ENCODE measurements around the gene DAPK3. TPM values are rescaled to one million over a fixed set of nuclear protein-coding genes. Genes with fewer than 3 reads are reported as not detected.
A peak's percentile ranks its signal among the peaks of the same experiment; 100 is the strongest.
"Not testable (repeated sequence)": the region's sequence is repeated elsewhere in the genome, so short reads cannot be mapped to it uniquely, and the experiment has no call there.

DAPK3 gene
- total RNA-seq, 1 experiment from 2014 or later = 25.7 TPM

DNA sequence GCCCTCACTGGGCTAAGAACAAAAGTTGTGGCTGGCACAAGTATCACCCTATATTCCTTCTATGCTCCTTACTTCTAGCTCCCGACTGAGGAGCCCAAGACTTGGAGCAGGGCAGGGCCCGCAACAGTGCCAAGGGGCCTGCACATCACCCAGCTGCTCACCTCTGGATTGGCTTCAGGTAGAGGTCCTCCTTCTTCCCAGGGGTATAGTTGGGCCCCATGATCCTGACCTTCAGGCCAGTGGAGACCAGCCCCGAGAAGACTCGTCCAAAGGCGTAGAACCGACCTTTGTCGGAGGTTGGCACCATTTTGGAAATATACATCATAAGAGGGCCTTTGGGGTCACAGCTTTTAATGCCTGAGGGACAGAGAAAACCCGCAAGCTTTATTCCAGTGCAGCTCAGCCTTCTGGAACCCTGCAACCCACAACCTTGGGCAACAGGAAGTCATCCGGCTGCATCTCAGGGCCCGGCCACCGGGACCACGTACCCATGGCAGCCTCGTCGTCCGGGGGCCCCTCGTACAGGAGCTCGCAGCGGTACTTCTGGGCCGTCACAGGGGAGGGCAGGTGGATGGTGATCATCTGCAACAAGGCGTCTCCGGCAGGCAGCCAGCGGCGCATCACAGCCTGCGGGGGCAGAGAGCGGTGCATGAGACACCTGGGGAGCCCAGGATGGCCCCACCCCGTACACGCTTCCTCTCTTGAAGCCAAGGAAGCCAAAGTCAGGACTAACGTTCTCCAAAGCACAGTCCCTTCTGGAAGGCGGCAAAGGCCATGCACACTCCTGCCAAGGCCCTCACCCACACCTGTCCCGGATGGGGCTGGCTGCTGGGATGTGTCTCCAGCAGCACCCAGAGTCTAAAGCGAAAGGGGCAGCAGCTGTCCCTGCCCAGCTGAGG is 9.7 kb upstream of the DAPK3 start:
- DNase-seq (ENCODE audit: extremely low read depth, low read depth) = no peak

DNA sequence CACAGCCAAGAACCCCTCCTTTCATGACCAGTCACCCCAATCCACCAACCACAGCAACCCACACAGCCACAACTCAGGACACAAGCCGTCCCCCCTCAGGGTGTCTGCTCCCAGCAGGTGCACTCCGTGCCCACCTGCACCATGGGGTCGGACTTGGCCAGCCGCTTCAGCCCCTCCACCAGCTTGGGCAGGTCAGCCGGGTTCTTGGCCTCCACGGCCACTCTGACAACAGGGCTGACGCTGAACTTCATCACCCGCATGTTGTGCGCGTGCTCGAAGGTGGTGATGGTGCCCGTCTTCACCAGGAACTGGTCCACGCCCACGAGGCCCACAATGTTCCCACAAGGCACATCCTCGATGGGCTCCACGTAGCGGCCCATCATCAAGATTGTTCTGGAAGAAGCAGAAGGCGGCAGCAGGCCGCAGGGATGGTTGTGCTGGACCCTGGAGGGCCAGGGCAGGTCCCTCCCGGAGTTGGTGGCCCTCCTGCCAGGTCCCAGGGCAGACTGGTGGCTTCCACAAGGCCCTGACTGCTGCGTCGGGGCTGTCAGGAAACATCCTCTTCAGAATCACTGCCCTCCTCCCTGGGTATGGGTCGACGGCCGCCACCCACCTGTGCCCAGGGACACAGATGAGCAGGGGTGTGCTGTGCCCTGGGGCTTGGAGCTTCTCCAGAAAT is 8.9 kb upstream of the DAPK3 start:
- no peak for DNase-seq (ENCODE audit: extremely low read depth, low read depth)

DNA sequence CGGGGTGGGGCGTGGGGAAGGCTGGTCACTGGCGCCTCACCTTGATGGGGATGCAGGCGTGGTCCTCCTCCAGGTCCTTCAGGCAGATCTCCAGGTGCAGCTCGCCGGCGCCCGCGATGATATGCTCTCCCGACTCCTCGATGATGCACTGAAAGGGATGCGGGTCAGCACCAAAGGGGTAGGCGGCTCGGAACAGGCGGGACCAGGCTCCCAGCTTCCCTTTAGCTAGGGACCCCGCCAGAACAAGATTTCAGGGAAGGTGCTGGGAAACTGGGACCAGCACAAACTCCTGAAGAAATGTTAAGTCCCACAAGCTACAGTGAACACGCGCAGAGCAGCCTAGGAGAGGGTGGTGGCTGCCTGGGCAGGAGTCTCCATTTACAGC is 8.4 kb upstream of the DAPK3 start:
- DNase-seq (ENCODE audit: extremely low read depth, low read depth) = no peak

DNA sequence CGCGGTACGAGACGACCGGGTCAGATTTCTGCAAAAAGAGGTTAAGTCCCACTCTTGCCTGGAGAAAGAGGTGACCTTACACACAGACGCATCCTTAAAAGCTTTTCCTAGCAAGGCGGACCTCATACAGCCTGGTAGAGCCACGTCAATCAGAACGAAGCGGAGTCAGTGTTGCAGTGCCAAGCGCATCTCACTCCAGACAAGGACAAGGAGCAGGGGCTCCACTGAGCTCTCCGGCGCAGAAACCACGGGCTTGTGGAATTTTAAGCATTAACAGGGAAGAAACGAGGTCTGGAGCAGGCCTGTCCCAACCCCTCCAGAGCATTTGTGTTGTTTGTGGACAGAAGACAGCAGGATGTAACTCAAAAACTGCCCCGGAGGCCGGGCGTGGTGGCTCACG is 7.2 kb upstream of the DAPK3 start:
- DNase-seq (ENCODE audit: extremely low read depth, low read depth) = no peak

GRCh38 chr19:3977242-3978143 is 6.6 kb upstream of the DAPK3 start:
- DNase-seq (ENCODE audit: extremely low read depth, low read depth) = no peak

DNA sequence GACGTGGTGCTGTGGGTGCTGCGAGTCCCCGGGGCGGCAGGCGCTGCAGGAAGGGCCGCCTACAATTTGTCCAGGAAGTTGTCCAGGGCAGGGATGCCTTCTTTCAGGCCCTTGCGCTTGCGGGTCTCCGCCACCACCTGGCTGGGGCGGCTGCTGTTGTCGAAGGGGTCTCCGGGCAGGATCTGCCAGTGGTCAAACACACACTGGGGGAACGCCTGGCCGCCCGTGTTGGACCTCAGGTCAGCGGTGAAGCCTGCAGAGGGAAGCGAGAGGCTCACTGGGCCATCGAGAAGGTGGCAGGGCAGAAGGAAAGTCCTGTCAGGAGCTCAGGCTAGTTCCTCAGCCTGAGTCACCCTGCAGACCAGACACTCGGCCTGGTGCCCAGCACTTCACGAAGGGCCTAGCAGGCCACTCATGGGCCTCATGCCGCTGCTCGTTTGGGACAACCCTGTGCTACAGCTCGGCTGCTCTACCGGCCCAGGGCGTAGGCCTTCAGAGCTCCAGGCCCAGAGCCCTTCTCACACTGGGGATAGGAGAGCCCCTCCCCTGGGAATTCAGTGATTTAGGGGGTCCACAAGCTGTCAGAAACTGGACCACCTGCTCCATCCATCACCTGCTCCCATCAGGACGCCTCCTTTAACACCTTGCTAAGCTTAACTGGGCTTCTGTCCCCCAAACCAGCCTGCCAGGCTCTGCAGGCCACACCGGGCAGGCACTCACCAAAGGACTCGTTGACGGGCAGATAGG is 5.8 kb upstream of the DAPK3 start:
- DNase-seq (ENCODE audit: extremely low read depth, low read depth) = no peak

DNA sequence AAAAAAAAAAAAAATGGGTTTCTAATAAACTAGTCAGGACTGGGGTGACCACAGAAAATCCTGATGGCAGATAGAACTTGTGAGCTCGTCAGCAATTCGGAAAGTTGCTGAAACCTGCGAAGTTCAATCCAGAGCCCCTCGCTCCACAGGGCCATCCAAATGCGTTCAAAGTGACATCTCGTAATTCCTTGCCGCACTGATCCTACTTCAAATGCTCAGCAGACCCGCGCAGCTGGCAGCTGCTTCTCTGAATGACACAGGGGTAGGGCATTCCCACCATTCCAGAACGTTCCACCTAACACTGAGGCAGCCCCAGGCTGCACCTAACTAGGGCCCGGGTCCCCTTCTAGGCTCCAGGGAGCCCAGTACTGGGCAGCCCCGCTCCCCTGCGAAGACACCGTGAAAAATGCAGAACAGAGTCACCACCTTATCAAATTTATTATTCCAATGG is 4.8 kb upstream of the DAPK3 start:
- DNase-seq (ENCODE audit: extremely low read depth, low read depth) = no peak

GRCh38 chr19:3975144-3975543 is 4.2 kb upstream of the DAPK3 start:
- DNase-seq (ENCODE audit: extremely low read depth, low read depth) = no peak

GRCh38 chr19:3970313-3970807 is 539 bp downstream of the DAPK3 start:
- no peak for DNase-seq (ENCODE audit: extremely low read depth, low read depth)

DNA sequence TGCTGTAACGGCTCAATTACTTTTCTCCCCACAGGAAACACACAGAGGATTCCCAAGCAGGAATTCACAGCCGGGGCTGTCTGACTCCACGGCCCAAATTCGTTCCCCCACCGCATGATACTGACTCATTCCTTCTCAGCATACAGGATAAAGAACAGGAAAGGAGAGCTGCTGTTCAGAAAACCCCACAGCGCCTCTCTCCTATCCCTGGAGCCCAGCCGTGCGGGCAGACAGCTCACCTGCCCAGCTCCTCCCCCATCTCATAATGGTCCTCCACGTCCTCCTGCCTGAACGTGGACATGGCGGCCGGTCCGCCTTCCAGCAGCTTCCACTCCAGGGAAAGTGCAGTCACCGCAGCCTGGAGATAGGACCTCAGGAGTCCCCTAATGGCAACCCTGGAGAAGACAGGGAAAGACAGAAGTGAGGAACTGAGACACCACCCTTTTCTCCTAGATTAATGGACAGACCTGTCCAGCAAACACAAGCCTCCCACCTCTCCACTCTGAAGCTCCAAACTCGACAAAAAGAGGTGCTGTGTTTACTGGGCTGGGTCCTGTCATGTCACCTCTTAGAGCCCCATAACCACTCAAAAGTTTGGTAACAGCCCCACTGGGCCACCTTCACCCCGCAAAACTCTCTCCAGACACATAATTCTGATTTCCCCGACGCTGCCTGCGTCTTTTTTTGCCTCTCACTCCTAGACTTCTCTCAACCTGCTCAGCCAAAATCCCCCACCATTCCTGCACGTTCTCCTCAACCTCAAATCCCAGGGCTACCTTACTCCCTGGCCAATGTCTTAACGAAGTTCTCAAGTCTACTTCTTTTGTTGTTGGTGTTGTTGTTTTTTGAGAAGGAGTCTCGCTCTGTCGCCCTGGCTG is 1.2 kb downstream of the DAPK3 start:
- no peak for DNase-seq (ENCODE audit: extremely low read depth, low read depth)

GRCh38 chr19:3968556-3969434 is 2.1 kb downstream of the DAPK3 start:
- peak; percentile 81 for DNase-seq (ENCODE audit: extremely low read depth, low read depth)

DNA sequence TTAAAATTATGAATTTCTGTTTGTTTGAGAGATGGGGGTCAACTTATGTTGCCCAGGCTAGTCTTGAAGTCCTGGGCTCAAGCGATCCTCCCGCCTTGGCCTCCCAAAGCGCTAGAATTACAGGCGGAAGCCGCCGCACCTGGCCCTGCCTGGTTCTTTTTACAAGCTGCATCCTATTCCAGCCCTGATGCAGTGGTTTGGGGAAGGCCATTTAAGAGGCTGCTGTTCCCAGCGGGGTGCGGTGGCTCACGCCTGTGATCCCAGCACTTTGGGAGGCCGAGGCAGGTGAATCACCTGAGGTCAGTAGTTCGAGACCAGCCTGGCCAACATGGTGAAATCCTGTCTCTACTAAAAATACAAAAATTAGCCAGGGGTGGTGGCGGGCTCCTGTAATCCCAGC is 2.9 kb downstream of the DAPK3 start:
- DNase-seq (ENCODE audit: extremely low read depth, low read depth) = not testable (repeated sequence)

DNA sequence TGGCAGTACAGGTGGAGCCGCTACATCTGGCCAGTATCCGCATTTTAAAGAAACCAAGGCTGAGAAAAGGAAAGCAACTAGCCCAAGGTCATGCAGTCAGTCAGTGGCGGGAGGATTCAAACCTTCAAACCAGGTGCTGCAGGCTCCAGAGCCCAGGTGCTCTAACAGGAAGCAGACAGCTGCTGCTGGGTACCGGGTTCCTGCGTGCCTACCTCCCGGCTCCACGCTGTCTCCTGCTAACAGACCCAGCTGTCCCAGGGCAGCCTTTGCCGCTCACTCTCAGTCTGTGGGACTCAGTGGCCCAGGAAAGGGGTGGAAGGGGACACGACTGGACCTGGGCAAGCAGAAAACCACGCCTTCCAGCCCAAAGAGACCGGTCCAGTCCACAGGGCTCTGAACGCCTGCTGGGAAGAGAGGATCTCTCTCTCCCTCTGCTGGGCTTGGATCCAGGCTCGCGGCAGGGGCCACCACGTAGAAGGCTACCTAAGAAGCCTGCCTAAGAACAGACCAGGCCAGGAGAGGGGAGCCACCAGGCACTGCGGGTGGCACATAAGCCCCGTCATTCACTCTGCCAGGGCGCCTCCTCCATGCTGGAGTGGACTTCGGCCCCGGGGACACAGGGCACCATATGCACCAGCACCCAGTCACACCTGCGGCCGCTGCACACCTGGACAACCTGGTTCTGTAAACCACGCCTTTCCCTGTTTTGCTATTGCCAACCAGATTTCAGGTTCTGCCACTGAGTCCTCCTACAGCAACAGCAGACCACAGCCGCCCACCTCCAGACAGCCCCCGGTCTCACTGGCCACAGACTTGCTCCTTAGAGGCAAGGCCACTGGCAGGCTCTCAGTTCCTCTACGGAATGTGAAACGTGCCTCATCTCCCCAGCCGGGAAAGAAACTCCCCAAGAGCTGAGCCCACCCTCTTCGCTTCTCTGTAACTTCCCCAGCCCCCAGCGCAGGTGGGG is 4.6 kb downstream of the DAPK3 start:
- no peak for DNase-seq (ENCODE audit: extremely low read depth, low read depth)

DNA sequence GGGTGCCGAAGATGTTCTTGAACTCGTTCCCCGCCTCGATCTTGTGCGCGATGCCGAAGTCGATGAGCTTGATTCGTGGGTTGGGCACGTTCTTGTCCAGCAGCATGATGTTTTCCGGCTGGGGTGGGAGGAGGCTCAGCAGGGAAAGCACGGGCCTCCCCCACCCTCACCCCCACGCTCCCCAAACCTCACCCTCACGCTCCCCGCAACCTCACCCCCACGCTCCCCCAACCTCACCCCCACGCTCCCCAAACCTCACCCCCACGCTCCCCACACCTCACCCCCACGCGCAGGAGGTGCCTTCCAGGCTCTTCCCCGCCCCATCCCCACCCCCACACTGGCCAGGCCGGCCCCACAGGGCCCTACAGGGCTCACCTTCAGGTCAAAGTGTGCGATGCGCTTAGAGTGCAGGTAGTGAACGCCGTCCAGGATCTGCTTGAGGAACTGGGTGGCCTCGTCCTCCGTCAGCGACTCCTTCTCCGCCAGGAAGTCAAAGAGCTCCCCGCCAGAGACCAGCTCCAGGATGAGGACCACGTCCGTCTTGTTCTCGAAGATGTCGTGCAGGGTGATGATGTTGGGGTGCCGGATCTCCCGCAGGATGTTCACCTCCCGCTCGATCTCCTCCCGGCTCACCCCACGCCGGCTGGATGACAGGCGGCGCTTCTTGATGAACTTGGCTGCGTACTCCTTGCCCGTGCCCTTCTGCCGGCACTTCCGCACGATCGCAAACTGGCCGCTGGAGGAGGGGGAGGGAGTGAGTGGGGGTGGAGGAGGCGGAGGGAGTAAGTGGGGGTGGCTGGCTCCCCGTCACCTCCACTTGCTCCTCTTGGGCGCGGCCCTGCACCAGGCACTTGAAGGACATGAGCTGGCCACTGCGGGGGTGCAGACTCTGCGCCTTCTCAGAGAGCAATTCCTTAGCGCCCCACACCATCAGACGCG is 6.4 kb downstream of the DAPK3 start:
- DNase-seq (ENCODE audit: extremely low read depth, low read depth) = no peak

GRCh38 chr19:3963458-3964255 is 7.2 kb downstream of the DAPK3 start:
- no peak for DNase-seq (ENCODE audit: extremely low read depth, low read depth)
